NCI-H2196 (cell line): ENCODE measurements around the gene CELA1.
"Not testable (repeated sequence)": the region's sequence is repeated elsewhere in the genome, so short reads cannot be mapped to it uniquely, and the experiment has no call there.

ENCODE experiments used
- DNase-seq: peaks from one replicate; lab custom pipeline; 2025; ENCODE audit not compliant: unreplicated experiment; lab: John Stamatoyannopoulos, UW

Gene CELA1

GRCh38 chr12:51345681-51346080 is 798 bp downstream of the CELA1 start:
- no peak for DNase-seq

GRCh38 chr12:51343201-51343600 is 3.3 kb downstream of the CELA1 start:
- DNase-seq, result no peak

GRCh38 chr12:51342416-51342815 is 4.1 kb downstream of the CELA1 start:
- no peak for DNase-seq

GRCh38 chr12:51341251-51342007 is 5.0 kb downstream of the CELA1 start:
- DNase-seq, result peak; percentile 80

- DNase-seq, result no peak
Measured at GRCh38 chr12:51339750-51340149, 6.7 kb downstream of the CELA1 start.

- not testable (repeated sequence) for DNase-seq
Measured at GRCh38 chr12:51337336-51337735, 9.1 kb downstream of the CELA1 start.

GRCh38 chr12:51335931-51336330 is 10.5 kb downstream of the CELA1 start:
- DNase-seq, result no peak

- no peak for DNase-seq
Measured at GRCh38 chr12:51334764-51335163, 11.7 kb downstream of the CELA1 start.

- DNase-seq, result no peak
Measured at GRCh38 chr12:51333536-51333935, 12.9 kb downstream of the CELA1 start.

GRCh38 chr12:51330186-51330585 is 16.3 kb downstream of the CELA1 start:
- no peak for DNase-seq

GRCh38 chr12:51329742-51330141 is 16.7 kb downstream of the CELA1 start:
- DNase-seq, result no peak

- DNase-seq, result no peak
Measured at GRCh38 chr12:51328587-51328986, 17.9 kb downstream of the CELA1 start.

GRCh38 chr12:51326698-51327439 is 19.6 kb downstream of the CELA1 start:
- no peak for DNase-seq

GRCh38 chr12:51324953-51325352 is 21.5 kb downstream of the CELA1 start:
- no peak for DNase-seq

- DNase-seq, result no peak
Measured at GRCh38 chr12:51323966-51324895, 22.2 kb downstream of the CELA1 start, which contains the start of gene BIN2. TSS of gene BIN2 (minus strand) at chr12:51324174. CDS start at chr12:51324102, 72 bp downstream.

- no peak for DNase-seq
Measured at GRCh38 chr12:51323317-51323960, 23.0 kb downstream of the CELA1 start.

GRCh38 chr12:51322452-51322851 is 24.0 kb downstream of the CELA1 start:
- DNase-seq, result no peak

- DNase-seq, result no peak
Measured at GRCh38 chr12:51321882-51322281, 24.6 kb downstream of the CELA1 start.

GRCh38 chr12:51320695-51321320 is 25.7 kb downstream of the CELA1 start:
- DNase-seq, result no peak

- no peak for DNase-seq
Measured at GRCh38 chr12:51320311-51320694, 26.2 kb downstream of the CELA1 start.
